GM18858 (cell line): ENCODE results near the gene RIMBP2.

Experiments
- ATAC-seq: cut with Tn5 transposase; IDR thresholded peaks from one replicate; pipeline ENCODE4 v1.9.1; 2021; ENCODE audit not compliant: unreplicated experiment

Gene RIMBP2

GRCh38 chr12:130491421-130492357 lies 224.4 kb downstream of the RIMBP2 start:
- ATAC-seq = no peak

GRCh38 chr12:130490674-130491073 lies 225.4 kb downstream of the RIMBP2 start:
- no peak for ATAC-seq

GRCh38 chr12:130489293-130489692 lies 226.8 kb downstream of the RIMBP2 start:
- no peak for ATAC-seq

- no peak for ATAC-seq
Observed at GRCh38 chr12:130488358-130488710, 227.8 kb downstream of the RIMBP2 start.

GRCh38 chr12:130487636-130488357 lies 228.3 kb downstream of the RIMBP2 start:
- ATAC-seq = no peak

GRCh38 chr12:130486891-130487416 lies 229.1 kb downstream of the RIMBP2 start:
- no peak for ATAC-seq

- ATAC-seq = no peak
Observed at GRCh38 chr12:130486146-130486435, 230.0 kb downstream of the RIMBP2 start.

- ATAC-seq = no peak
Observed at GRCh38 chr12:130485291-130486145, 230.6 kb downstream of the RIMBP2 start.

GRCh38 chr12:130484221-130484620 lies 231.9 kb downstream of the RIMBP2 start:
- ATAC-seq = no peak

- no peak for ATAC-seq
Observed at GRCh38 chr12:130483616-130484180, 232.4 kb downstream of the RIMBP2 start.

- ATAC-seq = no peak
Observed at GRCh38 chr12:130482448-130482847, 233.7 kb downstream of the RIMBP2 start.

GRCh38 chr12:130481392-130481879 lies 234.7 kb downstream of the RIMBP2 start:
- ATAC-seq = no peak

- ATAC-seq = no peak
Observed at GRCh38 chr12:130480887-130481286, 235.2 kb downstream of the RIMBP2 start.

- ATAC-seq = no peak
Observed at GRCh38 chr12:130480231-130480630, 235.9 kb downstream of the RIMBP2 start.

GRCh38 chr12:130479401-130480125 lies 236.5 kb downstream of the RIMBP2 start:
- ATAC-seq = no peak

GRCh38 chr12:130478786-130479185 lies 237.3 kb downstream of the RIMBP2 start:
- no peak for ATAC-seq

GRCh38 chr12:130477701-130478100 lies 238.4 kb downstream of the RIMBP2 start:
- no peak for ATAC-seq

GRCh38 chr12:130477266-130477665 lies 238.8 kb downstream of the RIMBP2 start:
- ATAC-seq = no peak

- no peak for ATAC-seq
Observed at GRCh38 chr12:130476451-130477135, 239.5 kb downstream of the RIMBP2 start.
